HEK293 (cell line): Measurements from ENCODE around the gene MLLT3.
A peak's percentile ranks its signal among the peaks of the same experiment; 100 is the strongest.

Experiments used
- CTCF ChIA-PET: fragments of 350-600 bp; formaldehyde crosslinking; extraction: SDS; loops from one replicate; lab custom pipeline; 2021; ENCODE audit warnings: antibody characterized with exemption; lab: Yijun Ruan, JAX
- POLR2A ChIA-PET: fragments of 300-600 bp; formaldehyde crosslinking; extraction: SDS; loops from one replicate; lab custom pipeline; 2020; ENCODE audit warnings: antibody characterized with exemption, inconsistent platforms; lab: Yijun Ruan, JAX
- H3K27ac ChIP-seq: fragments of 200-500 bp; sonication (Bioruptor generic); 2 replicates; pipeline ENCODE4 v1.5.1; 2014; ENCODE audit warnings: low read depth, low read length, control low read depth, inconsistent platforms; ENCODE audit errors: extremely low read depth
- H3K36me3 ChIP-seq, 2 experiments: fragments of 200-500 bp in 1 of 2; sonication (Bioruptor generic) in 1 of 2; 1 replicate in 1 of 2; 2 replicates in 1 of 2; pipeline ENCODE4 v1.5.1; 2014 to 2017; ENCODE audit warnings: inconsistent platforms in 2 of 2, low read length in 2 of 2; ENCODE audit not compliant: control insufficient read depth in 2 of 2, insufficient read depth in 1 of 2
- H3K4me1 ChIP-seq: fragments of 200-500 bp; sonication (Bioruptor generic); 2 replicates; pipeline ENCODE4 v1.5.1; 2014; ENCODE audit warnings: mild to moderate bottlenecking, low read length, inconsistent platforms; ENCODE audit not compliant: control insufficient read depth, insufficient read depth
- H3K4me3 ChIP-seq: 2 replicates; pipeline ENCODE4 v1.5.1; 2011; ENCODE audit warnings: low read depth, mild to moderate bottlenecking, control low read depth, low read length, moderate library complexity
- H3K9me3 ChIP-seq: fragments of 200-500 bp; sonication (Bioruptor generic); 2 replicates; pipeline ENCODE4 v1.5.1; 2014; ENCODE audit warnings: low read depth, low read length, inconsistent platforms; ENCODE audit not compliant: control insufficient read depth, insufficient read depth
- EGR2 ChIP-seq: fragments of 450-650 bp; formaldehyde crosslinking; IDR thresholded peaks from 2 replicates; pipeline ENCODE4 v1.5.1; 2016; ENCODE audit warnings: low read depth, missing biosample characterization, missing genetic modification characterization
- FEZF1 ChIP-seq: fragments of 450-650 bp; formaldehyde crosslinking; IDR thresholded peaks from 2 replicates; pipeline ENCODE4 v1.5.1; 2016; ENCODE audit warnings: missing biosample characterization, missing genetic modification characterization
- GFI1B ChIP-seq: fragments of 450-650 bp; formaldehyde crosslinking; IDR thresholded peaks from 2 replicates; pipeline ENCODE4 v1.5.1; 2016; ENCODE audit warnings: missing biosample characterization, missing genetic modification characterization
- GLIS1 ChIP-seq: fragments of 450-650 bp; formaldehyde crosslinking; IDR thresholded peaks from 2 replicates; pipeline ENCODE4 v1.5.1; 2016; ENCODE audit warnings: missing biosample characterization, missing genetic modification characterization
- MZF1 ChIP-seq: fragments of 450-650 bp; formaldehyde crosslinking; IDR thresholded peaks from 2 replicates; pipeline ENCODE4 v1.5.1; 2017; ENCODE audit warnings: missing biosample characterization, missing genetic modification characterization, borderline replicate concordance
- OSR2 ChIP-seq: fragments of 450-650 bp; formaldehyde crosslinking; IDR thresholded peaks from 2 replicates; pipeline ENCODE4 v1.5.1; 2016; ENCODE audit warnings: missing biosample characterization, missing genetic modification characterization
- TRIM28 ChIP-seq: IDR thresholded peaks from 2 replicates; pipeline ENCODE4 v1.6.1; 2011; ENCODE audit warnings: low read length, control low read depth, borderline replicate concordance
- WT1 ChIP-seq: fragments of 450-650 bp; formaldehyde crosslinking; IDR thresholded peaks from 2 replicates; pipeline ENCODE4 v1.5.1; 2016; ENCODE audit warnings: missing biosample characterization, missing genetic modification characterization
- ZIC2 ChIP-seq: fragments of 450-650 bp; formaldehyde crosslinking; IDR thresholded peaks from 2 replicates; pipeline ENCODE4 v1.5.1; 2016; ENCODE audit warnings: missing biosample characterization, missing genetic modification characterization
- ZNF169 ChIP-seq: fragments of 450-650 bp; formaldehyde crosslinking; IDR thresholded peaks from 2 replicates; pipeline ENCODE4 v1.5.1; 2016; ENCODE audit warnings: missing biosample characterization, missing genetic modification characterization
- ZNF174 ChIP-seq: fragments of 450-650 bp; formaldehyde crosslinking; IDR thresholded peaks from 2 replicates; pipeline ENCODE4 v1.5.0; 2017; ENCODE audit warnings: missing biosample characterization, mild to moderate bottlenecking, missing genetic modification characterization
- ZNF354C ChIP-seq: fragments of 450-650 bp; formaldehyde crosslinking; IDR thresholded peaks from 2 replicates; pipeline ENCODE4 v1.5.1; 2016; ENCODE audit warnings: missing biosample characterization, missing genetic modification characterization, low read depth, borderline replicate concordance
- ZNF366 ChIP-seq: fragments of 450-650 bp; formaldehyde crosslinking; conservative IDR thresholded peaks from 2 replicates; pipeline ENCODE4 v1.5.1; 2016; ENCODE audit warnings: missing biosample characterization, missing genetic modification characterization
- ZNF544 ChIP-seq: fragments of 450-650 bp; formaldehyde crosslinking; IDR thresholded peaks from 2 replicates; pipeline ENCODE4 v1.5.0; 2017; ENCODE audit warnings: missing biosample characterization, missing genetic modification characterization
- ZNF629 ChIP-seq: fragments of 450-650 bp; formaldehyde crosslinking; IDR thresholded peaks from 2 replicates; pipeline ENCODE4 v1.5.1; 2017; ENCODE audit warnings: missing biosample characterization, missing genetic modification characterization
- ZNF777 ChIP-seq: fragments of 450-650 bp; formaldehyde crosslinking; IDR thresholded peaks from 2 replicates; pipeline ENCODE4 v1.5.1; 2017; ENCODE audit warnings: missing biosample characterization, missing genetic modification characterization, borderline replicate concordance
- ZNF830 ChIP-seq: fragments of 450-650 bp; IDR thresholded peaks from 2 replicates; pipeline ENCODE4 v1.5.0; 2018; ENCODE audit warnings: missing biosample characterization, missing genetic modification characterization, low read depth, mild to moderate bottlenecking, moderate library complexity
- TF ChIP-seq, protein P1 (sequence below): fragments of 450-650 bp; formaldehyde crosslinking; IDR thresholded peaks from 2 replicates; pipeline ENCODE4 v1.5.1; 2016; ENCODE audit warnings: missing biosample characterization, missing genetic modification characterization
- TF ChIP-seq, protein P2 (sequence below): fragments of 450-650 bp; formaldehyde crosslinking; IDR thresholded peaks from 2 replicates; pipeline ENCODE4 v1.5.1; 2016; ENCODE audit warnings: missing biosample characterization, missing genetic modification characterization
- TF ChIP-seq, protein P3 (sequence below): fragments of 450-650 bp; formaldehyde crosslinking; IDR thresholded peaks from 2 replicates; pipeline ENCODE4 v1.5.1; 2016; ENCODE audit warnings: missing biosample characterization, missing genetic modification characterization
- TF ChIP-seq, protein P4 (sequence below): fragments of 450-650 bp; formaldehyde crosslinking; IDR thresholded peaks from 2 replicates; pipeline ENCODE4 v1.5.1; 2016; ENCODE audit warnings: missing biosample characterization, missing genetic modification characterization, low read depth

The MLLT3 gene

DNA sequence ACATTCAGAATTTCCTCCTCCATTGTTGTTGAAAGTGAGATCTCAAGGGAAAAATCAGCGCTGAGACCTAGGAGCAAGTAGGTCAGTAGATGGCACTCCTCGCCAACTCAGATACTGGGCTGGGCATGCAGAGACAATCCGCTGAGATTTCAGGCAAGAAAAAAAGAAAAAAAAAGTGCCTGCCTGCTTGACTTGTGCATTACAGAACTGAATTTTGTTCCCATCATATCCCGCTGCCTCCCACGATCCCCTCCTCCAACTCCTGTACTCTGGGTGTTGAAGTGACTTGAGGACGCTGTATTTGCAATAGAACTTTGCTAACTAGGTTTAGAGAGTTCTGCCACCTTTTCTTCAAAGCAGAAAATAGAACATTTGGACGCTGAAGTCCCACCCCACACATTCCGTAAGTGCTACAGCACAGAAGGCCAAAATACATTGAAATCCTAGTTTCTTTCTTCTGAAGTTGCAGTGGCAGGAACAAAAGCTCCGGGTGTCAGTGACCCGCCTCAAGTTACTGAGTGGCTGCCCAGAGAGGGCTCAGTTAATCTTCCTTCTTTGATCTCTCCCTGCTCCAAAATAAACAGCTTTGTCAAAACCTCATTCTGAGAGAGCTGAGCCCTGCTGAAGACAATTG lies 265.8 kb downstream of the MLLT3 start (continued):
- TF ChIP-seq ZNF354C (tag by site-specific recombination) (no peak), OSR2 (peak; percentile 92), ZNF777 (no peak), ZNF366 (tag by site-specific recombination) (peak; percentile 55; the same call in 1 of the 2 replicates), ZNF544 (tag by site-specific recombination) (no peak), MZF1 (tag by site-specific recombination) (no peak; the same call in 1 of the 2 replicates), FEZF1 (tag by site-specific recombination) (peak; percentile 83), ZNF830 (no peak), GFI1B (tag by site-specific recombination) (peak; percentile 84), GLIS1 (tag by site-specific recombination) (peak; percentile 7; the same call in 1 of the 2 replicates), TRIM28 (peak; percentile 76; the same call in 1 of the 2 replicates), ZNF169 (tag by site-specific recombination) (no peak), ZIC2 (tag by site-specific recombination) (no peak), EGR2 (tag by site-specific recombination) (0 out of 2 replicates have a peak, but pooled peaks have one; percentile 30), ZNF629 (tag by site-specific recombination) (no peak)
- TF ChIP-seq, protein P1, sequence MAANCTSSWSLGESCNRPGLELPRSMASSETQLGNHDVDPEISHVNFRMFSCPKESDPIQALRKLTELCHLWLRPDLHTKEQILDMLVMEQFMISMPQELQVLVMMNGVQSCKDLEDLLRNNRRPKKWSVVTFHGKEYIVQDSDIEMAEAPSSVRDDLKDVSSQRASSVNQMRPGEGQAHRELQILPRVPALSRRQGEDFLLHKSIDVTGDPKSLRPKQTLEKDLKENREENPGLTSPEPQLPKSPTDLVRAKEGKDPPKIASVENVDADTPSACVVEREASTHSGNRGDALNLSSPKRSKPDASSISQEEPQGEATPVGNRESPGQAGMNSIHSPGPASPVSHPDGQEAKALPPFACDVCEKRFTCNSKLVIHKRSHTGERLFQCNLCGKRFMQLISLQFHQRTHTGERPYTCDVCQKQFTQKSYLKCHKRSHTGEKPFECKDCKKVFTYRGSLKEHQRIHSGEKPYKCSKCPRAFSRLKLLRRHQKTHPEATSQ = no peak
- TF ChIP-seq, protein P2, sequence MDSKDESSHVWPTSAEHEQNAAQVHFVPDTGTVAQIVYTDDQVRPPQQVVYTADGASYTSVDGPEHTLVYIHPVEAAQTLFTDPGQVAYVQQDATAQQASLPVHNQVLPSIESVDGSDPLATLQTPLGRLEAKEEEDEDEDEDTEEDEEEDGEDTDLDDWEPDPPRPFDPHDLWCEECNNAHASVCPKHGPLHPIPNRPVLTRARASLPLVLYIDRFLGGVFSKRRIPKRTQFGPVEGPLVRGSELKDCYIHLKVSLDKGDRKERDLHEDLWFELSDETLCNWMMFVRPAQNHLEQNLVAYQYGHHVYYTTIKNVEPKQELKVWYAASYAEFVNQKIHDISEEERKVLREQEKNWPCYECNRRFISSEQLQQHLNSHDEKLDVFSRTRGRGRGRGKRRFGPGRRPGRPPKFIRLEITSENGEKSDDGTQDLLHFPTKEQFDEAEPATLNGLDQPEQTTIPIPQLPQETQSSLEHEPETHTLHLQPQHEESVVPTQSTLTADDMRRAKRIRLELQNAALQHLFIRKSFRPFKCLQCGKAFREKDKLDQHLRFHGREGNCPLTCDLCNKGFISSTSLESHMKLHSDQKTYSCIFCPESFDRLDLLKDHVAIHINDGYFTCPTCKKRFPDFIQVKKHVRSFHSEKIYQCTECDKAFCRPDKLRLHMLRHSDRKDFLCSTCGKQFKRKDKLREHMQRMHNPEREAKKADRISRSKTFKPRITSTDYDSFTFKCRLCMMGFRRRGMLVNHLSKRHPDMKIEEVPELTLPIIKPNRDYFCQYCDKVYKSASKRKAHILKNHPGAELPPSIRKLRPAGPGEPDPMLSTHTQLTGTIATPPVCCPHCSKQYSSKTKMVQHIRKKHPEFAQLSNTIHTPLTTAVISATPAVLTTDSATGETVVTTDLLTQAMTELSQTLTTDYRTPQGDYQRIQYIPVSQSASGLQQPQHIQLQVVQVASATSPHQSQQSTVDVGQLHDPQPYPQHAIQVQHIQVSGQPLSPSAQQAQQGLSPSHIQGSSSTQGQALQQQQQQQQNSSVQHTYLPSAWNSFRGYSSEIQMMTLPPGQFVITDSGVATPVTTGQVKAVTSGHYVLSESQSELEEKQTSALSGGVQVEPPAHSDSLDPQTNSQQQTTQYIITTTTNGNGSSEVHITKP (tag by site-specific recombination) = no peak; the same call in none of the 2 replicates
- TF ChIP-seq, protein P3, sequence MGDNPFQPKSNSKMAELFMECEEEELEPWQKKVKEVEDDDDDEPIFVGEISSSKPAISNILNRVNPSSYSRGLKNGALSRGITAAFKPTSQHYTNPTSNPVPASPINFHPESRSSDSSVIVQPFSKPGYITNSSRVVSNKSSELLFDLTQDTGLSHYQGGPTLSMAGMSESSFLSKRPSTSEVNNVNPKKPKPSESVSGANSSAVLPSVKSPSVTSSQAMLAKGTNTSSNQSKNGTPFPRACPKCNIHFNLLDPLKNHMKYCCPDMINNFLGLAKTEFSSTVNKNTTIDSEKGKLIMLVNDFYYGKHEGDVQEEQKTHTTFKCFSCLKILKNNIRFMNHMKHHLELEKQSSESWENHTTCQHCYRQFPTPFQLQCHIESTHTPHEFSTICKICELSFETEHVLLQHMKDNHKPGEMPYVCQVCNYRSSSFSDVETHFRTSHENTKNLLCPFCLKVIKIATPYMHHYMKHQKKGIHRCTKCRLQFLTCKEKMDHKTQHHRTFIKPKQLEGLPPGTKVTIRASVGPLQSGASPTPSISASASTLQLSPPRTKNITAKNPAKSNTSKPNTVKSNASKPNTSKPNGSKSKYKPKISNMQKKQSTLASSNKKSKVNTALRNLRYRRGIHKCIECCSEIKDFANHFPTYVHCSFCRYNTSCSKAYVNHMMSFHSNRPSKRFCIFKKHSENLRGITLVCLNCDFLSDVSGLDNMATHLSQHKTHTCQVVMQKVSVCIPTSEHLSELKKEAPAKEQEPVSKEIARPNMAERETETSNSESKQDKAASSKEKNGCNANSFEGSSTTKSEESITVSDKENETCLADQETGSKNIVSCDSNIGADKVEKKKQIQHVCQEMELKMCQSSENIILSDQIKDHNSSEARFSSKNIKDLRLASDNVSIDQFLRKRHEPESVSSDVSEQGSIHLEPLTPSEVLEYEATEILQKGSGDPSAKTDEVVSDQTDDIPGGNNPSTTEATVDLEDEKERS (tag by site-specific recombination) = no peak

DNA sequence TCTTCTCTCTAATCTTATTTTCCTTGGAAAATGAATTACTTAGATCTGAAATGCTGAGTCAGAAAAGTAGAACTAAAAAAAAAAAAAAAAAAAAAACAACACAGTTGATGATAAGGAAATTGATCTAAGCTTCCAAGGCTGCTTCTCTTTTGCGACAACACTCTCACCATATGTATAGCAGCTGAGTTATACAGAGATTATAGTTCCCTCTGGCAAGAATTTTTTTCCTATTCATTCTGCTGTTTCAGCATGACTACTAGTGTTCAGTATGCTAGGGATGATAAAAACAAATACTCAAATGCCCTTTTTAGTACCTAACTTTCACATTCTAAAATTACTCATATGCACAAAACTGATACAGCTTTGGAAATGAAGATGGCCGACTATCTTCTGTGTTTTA lies 267.3 kb downstream of the MLLT3 start:
- TF ChIP-seq, protein P4, sequence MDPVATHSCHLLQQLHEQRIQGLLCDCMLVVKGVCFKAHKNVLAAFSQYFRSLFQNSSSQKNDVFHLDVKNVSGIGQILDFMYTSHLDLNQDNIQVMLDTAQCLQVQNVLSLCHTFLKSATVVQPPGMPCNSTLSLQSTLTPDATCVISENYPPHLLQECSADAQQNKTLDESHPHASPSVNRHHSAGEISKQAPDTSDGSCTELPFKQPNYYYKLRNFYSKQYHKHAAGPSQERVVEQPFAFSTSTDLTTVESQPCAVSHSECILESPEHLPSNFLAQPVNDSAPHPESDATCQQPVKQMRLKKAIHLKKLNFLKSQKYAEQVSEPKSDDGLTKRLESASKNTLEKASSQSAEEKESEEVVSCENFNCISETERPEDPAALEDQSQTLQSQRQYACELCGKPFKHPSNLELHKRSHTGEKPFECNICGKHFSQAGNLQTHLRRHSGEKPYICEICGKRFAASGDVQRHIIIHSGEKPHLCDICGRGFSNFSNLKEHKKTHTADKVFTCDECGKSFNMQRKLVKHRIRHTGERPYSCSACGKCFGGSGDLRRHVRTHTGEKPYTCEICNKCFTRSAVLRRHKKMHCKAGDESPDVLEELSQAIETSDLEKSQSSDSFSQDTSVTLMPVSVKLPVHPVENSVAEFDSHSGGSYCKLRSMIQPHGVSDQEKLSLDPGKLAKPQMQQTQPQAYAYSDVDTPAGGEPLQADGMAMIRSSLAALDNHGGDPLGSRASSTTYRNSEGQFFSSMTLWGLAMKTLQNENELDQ (tag by site-specific recombination) = no peak
- TF ChIP-seq OSR2 = no peak
- no peak for TF ChIP-seq ZNF174 (tag by site-specific recombination)
- TF ChIP-seq WT1 = no peak
- Histone ChIP-seq H3K4me1 (peaks cover 11% of the 10 kb centered on the region), H3K4me3 (no peak overlapping the region), H3K27ac (no peak overlapping the region), H3K36me3 (peaks cover 0 to 21% of the 10 kb centered on the region in 2 experiments; a peak in 1 of 3 replicates), H3K9me3 (no peaks in the 10 kb centered on the region)
- CTCF ChIA-PET = interaction anchor here (0.7 to 2.4 kb wide), 10 partner anchors 15 to 846 kb away, joined by 3 to 21 read pairs (median 4); no protein-coding TSS in a partner anchor
- POLR2A ChIA-PET = no interaction called here
